22Rv1 (cell line): ENCODE measurements around the gene PHF5A.

ENCODE experiments used
- H3K27ac ChIP-seq: fragments of 450-650 bp; 2 replicates; pipeline ENCODE4 v1.5.1; 2017
- CTCF ChIP-seq: fragments of 450-650 bp; IDR thresholded peaks from 2 replicates; pipeline ENCODE4 v1.5.1; 2017; ENCODE audit warnings: mild to moderate bottlenecking
- ZFX ChIP-seq: fragments of 450-650 bp; IDR thresholded peaks from 2 replicates; pipeline ENCODE4 v1.6.1; 2017; ENCODE audit warnings: antibody characterized with exemption, borderline replicate concordance

PHF5A gene

GRCh38 chr22:41500303-41500702 is 31.8 kb upstream of the PHF5A start:
- no peak for TF ChIP-seq CTCF
- no peak for TF ChIP-seq ZFX
- no peak overlapping the region for H3K27ac ChIP-seq

GRCh38 chr22:41499624-41500280 is 31.3 kb upstream of the PHF5A start:
- H3K27ac ChIP-seq: no peak overlapping the region
- TF ChIP-seq CTCF (no peak), ZFX (no peak)

DNA sequence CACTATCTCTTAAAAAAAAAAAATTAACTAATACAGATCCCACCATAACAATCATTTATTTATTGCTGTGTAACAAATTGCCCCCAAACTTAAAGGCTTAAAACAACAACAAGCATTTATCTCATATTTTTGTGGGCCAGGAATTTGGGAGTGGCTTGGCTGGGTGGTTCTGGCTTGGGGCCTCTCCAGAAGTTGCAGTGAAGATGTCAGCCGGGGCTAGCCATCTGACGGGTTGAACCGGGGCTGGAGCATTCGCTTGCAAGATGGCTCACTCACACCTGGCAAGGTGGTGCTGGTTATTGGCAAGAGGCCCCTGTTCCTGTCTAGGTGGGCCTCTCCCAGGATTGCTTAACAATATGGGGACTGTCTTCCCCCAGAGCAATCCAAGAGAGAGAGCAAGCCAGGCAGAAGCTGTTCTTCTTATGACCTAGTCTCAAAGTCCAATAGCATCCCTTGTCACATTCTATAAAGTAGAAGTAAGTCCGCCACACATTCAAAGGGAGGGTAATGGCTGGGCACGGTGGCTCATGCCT is 29.9 kb upstream of the PHF5A start:
- no peak overlapping the region for H3K27ac ChIP-seq

DNA sequence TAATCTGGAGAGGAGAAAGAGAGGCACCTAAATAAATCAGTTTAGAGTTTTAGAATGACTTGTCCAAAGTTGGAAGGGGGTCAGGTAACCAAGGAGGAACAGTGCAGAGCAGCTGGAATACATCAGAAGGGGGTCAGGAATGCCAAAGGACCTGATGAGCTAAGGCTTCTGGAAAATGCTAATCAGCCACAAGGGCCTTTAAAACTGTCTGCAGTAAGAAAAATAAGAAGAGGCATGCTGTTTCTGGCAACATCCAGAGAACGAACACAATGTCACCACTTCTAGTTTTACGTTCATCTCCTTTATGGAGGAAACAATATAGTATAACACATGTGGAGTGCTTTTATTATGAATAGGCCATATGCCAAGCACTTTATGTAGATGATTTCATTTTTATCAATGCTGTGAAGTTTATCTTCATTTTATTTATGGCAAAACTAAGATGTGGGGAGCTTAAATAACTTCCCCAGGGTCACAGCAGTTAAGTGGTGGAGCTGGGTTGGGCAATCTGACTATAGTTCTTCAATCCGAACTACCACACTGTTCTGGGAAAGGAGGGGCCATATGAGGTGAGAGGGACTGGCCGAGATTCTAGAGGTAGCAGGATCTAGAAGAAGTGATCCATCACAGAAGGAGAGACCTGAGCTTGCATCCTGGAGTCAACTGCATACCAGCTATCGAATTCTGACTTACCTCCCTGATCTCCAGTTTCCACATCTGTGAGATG is 23.0 kb upstream of the PHF5A start:
- no peak overlapping the region for H3K27ac ChIP-seq
- no peak for TF ChIP-seq ZFX
- TF ChIP-seq CTCF: no peak

More for the DNA sequence above, 29.9 kb upstream of the PHF5A start:
- TF ChIP-seq CTCF: no peak
- TF ChIP-seq ZFX: no peak

- TF ChIP-seq CTCF: no peak
- no peak for TF ChIP-seq ZFX
Measured at GRCh38 chr22:41488596-41489385, 20.3 kb upstream of the PHF5A start.

GRCh38 chr22:41488076-41488475 is 19.6 kb upstream of the PHF5A start:
- H3K27ac ChIP-seq: peak overlapping the region; percentile 15; the same call in 1 of the 2 replicates
- TF ChIP-seq CTCF (no peak), ZFX (no peak)

More at GRCh38 chr22:41488596-41489385, 20.3 kb upstream of the PHF5A start:
- no peak overlapping the region for H3K27ac ChIP-seq
